GM21717 (cell line): ENCODE measurements around the gene ATP13A2.

ENCODE experiments used
- ATAC-seq: cut with Tn5 transposase; IDR thresholded peaks from one replicate; pipeline ENCODE4 v1.9.1; 2021; ENCODE audit warnings: mild to moderate bottlenecking, moderate library complexity; ENCODE audit not compliant: unreplicated experiment

ATP13A2 gene

DNA sequence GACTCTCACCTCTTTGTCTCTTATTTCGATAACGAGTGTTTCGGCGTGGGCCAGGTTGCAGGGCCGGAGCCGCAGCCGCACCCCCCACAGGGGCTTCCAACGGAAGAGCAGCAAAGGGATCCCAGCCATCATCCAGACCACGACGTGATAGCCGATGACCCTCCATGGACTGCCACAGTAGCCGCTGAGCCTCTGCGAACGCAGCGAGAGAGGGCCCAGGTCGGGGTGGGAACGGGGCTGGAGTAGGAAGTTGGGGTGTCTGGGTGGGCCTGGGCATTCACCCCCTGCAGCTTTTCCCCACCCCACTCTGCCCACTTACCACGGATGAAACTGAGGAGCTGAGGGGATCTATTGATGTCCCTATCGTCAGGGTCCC lies 6.4 kb downstream of the ATP13A2 start:
- ATAC-seq, result no peak

DNA sequence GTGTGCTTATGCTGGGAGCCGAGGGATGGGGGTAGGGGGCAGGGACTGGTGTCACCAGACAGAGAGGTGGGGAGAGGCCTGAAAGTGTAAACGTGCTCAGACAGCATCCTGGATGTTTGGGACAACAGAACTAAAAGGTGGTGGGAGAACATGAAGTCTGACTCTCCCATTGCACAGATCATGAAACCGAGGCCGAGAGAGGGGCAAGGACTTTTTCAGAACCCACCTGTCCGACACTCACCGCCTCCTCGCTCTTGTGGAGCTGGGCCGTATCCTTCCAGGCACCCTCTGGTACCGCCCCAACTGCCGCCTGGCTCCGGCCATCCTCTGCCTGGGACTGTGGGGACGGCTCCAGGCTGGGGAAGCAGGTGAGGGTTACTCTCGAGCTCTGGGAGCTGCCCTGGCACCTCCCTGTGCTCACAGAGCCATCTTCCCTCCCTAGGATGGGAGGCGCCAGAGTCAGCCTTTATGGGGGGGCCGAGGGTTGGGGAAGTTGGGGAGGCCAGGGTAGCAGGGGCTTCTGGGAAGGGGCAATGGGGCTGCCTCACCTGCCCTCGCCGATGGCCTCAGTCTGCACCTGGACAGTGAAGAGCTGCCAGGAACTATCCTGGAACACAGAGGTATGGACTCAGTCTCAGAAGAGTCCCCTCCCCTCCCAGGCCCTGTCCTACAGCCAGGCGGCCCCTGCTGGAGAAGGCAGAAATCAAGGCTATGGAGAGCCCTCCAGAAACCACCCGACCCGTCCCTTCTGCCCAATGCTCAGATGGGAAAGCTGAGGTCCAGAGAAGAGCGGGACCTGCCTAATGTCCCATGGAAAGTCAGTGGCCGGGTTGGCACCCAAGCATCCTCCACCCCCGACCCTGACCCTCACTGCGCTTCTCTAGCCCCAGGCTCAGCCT lies 7.0 kb downstream of the ATP13A2 start:
- no peak for ATAC-seq

DNA sequence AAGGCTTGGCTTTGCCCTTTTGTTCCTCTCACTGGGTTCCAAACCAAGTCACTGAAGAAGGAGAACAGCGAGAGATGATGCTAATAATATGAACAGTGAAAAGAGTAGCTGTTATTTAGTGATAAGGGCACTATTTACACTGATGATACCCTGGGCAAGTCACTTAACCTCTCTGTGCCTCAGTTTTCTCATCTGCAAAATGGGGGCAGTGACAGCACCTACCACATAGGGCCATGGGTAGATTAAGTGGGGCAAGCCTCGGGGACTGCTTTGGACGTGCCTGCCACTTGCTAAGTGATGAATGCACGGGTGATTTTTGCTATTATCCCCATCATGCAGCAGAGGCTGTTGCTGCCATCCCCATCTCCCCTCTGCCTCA lies 9.2 kb downstream of the ATP13A2 start:
- no peak for ATAC-seq

GRCh38 chr1:17001760-17002523 lies 9.8 kb downstream of the ATP13A2 start:
- ATAC-seq, result no peak

GRCh38 chr1:16999863-17000262 lies 11.9 kb downstream of the ATP13A2 start:
- no peak for ATAC-seq

DNA sequence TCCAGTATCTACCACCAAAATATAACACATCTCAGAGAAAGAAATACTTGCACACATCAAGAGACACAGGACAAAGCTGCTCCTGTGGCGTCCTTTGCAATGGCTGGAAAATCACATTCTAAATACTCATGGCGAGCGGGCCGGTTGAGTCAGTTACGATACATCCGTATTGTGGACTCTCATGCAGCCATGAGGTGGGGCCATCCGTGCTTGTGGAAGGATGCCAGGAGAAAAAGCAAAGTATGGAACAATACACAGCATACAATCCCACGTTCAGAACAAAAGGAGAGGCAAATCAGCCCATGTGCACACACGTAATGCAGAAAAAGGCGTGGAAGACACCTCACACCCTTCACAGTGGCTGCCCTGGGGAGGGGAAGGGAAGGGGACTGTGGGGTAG lies 13.1 kb downstream of the ATP13A2 start:
- ATAC-seq, result no peak

DNA sequence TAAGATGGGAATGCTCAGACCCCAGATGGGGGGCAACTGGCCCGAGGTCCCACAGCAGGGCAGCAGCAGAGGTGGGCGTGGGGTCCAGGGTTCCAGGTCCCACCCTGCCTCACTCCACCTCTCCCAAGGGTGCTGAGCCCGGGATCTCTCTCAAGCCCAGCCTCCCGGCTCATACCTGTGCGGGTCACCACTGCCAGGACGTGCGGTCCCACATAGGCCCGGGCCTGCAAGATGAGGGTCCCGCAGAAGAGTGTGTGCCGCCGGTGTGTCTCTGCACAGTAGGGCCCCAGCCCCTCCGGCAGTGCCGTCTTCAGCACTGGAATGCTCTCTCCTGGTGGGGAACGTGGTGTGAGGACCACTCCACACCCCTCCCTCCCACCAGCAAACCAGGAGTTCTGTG lies 14.9 kb downstream of the ATP13A2 start:
- no peak for ATAC-seq

- no peak for ATAC-seq
Measured at GRCh38 chr1:16993521-16994038, 18.1 kb downstream of the ATP13A2 start.

- no peak for ATAC-seq
Measured at GRCh38 chr1:16992675-16993074, 19.1 kb downstream of the ATP13A2 start.

DNA sequence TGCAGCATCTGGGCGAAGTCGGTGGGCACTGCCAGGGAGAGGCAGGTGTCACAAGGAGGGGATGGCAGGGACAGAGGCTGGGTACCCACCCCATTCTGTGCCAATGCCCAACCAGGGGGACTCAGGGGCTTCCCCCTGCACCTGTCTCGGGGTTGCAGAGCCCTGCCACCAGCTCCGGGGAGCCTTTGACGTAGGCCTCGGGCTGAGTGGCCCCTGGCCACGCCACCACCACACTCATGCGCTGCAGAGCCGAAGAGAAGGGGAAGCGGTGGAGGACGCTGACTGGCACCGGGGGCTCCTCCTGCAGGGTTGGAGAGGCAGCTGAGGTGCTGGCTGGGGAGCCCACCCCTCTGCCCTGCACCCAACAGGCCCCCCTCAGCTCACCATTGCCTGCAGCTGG lies 19.6 kb downstream of the ATP13A2 start:
- no peak for ATAC-seq

- no peak for ATAC-seq
Measured at GRCh38 chr1:16991571-16991970, 20.2 kb downstream of the ATP13A2 start.

DNA sequence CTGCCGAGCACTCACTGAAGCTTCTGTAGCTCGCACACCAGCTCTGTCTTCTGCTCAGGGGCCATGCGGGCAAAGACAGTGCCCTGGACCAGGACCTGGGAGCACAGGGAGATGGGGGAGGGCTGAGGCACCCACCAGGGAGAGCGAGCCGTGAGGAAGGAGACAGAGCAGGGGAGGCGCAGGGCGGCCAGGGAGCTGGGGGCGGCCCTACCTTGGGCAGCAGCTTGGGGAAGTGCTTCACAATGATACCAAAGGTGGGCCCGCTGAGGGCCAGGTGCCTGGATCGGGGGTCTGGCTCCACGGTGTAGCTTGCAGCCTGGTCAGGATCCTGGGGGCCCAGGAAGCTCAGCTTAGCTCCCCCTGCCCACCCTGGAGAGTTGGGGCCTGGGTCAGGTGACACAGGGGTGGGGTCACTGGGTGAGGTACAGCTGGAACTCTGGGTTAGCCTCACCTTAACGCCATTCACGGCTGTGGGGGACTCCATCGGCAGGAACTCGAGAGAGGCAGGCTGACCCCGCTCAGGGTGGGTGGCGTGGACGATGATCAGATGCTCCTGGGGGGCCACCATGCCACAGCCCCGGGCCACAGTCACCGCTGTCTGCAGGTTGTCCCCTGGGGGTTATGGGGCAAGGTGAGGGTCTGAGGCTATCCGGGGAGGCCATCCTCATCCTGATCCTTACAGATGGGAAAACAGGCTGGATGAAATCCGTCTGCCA lies 21.9 kb downstream of the ATP13A2 start:
- no peak for ATAC-seq

DNA sequence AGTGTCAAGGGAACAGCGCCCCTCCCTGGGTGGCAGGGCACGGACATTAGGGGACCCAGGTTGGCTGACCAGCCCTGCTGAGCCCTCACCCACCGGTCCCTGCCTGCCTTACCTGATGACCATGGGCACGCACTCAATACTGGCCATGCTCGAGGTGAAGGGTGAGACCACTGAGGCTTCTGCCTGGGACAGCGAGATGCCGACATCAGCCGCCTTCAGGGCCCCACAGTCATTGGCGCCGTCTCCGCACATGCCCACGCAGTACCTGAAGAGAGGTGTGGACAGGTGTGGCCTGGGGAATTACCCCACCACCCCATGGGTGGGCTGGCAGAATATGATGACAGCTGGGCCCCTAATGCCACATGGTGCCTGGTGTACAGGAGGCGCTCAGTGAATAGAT lies 23.5 kb downstream of the ATP13A2 start:
- ATAC-seq, result no peak

GRCh38 chr1:16986962-16987361 lies 24.8 kb downstream of the ATP13A2 start:
- no peak for ATAC-seq

DNA sequence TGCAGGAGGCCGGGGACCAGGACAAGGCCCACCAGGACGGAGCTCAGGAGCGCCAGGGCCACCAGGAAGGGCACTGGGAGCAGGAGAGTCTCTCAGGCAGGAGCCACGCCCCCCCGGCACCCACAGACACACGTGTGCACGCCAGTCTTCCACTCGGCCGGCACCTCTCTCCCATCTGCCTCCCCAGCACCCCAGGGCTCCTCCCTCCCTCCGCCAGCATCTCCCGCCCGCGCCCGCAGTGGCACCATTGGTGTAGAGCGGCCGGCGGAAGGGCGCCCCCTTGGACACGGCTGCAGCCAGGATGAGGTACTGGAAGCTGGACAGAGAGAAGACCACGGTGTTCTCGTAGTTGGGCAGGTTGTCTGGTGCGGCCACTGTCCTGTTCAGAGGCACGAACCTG lies 25.2 kb downstream of the ATP13A2 start:
- ATAC-seq, result no peak

DNA sequence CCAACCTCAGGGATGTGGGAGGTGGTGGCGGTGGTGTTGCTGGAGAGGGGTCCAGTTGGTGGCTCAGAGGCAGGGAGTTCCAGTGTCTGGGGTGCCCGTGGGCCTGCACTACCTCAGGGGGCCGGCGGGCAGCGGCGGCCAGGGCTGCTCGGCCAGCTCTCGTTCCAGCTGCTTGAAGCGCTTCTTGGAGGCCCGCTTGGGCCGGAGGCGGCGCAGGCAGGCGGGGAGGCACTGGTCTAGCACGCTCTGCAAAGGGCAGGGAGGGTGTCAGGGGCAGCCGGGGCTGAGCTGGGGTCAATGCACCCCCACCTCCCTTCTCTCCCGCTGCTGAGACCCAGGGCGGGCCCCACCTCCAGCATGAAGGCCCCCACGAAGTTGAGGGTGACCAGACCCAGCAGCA lies 25.6 kb downstream of the ATP13A2 start:
- no peak for ATAC-seq

DNA sequence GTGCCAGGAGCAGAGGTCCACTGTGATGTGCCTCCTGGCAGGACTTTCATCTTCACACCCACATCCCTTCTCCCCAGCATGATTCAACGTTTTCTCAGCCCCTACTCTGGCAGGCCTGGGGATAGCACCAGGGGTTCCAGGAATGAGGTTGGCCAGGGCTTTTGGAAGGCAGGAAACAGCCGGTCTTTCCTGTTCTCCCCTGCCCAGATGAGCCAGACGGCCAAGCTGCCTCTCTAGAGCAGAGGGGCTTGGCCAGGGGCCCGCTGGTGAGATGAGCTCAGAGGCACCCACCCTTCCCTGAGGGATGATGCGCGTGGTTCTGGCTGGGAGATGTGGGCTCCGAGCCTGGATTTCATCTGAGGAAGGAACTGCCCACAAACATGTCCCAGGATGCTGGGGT lies 27.0 kb downstream of the ATP13A2 start:
- ATAC-seq, result no peak

DNA sequence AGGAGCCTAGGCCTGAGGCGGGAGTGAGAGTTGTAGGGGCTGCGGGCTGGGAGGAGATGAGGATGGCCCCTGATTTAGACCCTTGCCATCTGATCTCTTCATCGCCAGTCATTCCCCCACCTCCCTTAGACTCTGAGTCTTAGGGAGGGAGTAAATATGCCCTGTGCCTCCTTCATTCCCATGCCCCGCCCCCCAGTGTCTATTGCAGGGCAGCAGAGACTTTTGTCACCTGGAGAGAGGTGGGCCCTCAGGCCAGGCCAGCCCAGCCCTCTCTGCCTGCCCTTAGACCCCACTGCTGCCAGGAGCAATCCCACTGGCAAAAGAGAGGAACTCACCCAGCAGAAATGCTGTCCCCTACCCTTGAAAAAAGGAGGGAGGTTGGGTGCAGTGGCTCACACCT lies 28.1 kb downstream of the ATP13A2 start:
- no peak for ATAC-seq

GRCh38 chr1:16982902-16983301 lies 28.8 kb downstream of the ATP13A2 start:
- ATAC-seq, result no peak

- no peak for ATAC-seq
Measured at GRCh38 chr1:16981269-16981849, 30.4 kb downstream of the ATP13A2 start.
